Nephron (organoid): Measurements from ENCODE around the gene CPSF4L.

Source experiments
- H3K27ac Mint-ChIP-seq, 3 experiments: 2 replicates each; pipeline ENCODE4 v1.8.0; 2020; ENCODE audit warnings: mixed read lengths in 3 of 3, mild to moderate bottlenecking in 2 of 3, moderate library complexity in 1 of 3
- H3K27me3 Mint-ChIP-seq: 2 replicates; pipeline ENCODE4 v1.8.0; 2021; ENCODE audit warnings: low read depth, mild to moderate bottlenecking, moderate library complexity, mixed read lengths
- H3K36me3 Mint-ChIP-seq: 2 replicates; pipeline ENCODE4 v1.8.0; 2020; ENCODE audit warnings: low read depth, mixed read lengths
- H3K4me1 Mint-ChIP-seq: 2 replicates; pipeline ENCODE4 v1.8.0; 2020; ENCODE audit warnings: mixed read lengths
- H3K4me3 Mint-ChIP-seq, 3 experiments: 2 replicates each; pipeline ENCODE4 v1.8.0; 2020; ENCODE audit warnings: mild to moderate bottlenecking in 3 of 3, mixed read lengths in 3 of 3, moderate library complexity in 2 of 3
- H3K9me3 Mint-ChIP-seq: 2 replicates; pipeline ENCODE4 v1.8.0; 2020; ENCODE audit warnings: mixed read lengths
- TF ChIP-seq, protein P1 (sequence below), 3 experiments: fragments of 200-600 bp; sonication (generic); IDR thresholded peaks; one replicate each; pipeline ENCODE4 v1.5.0; 2021; ENCODE audit warnings: antibody characterized with exemption in 3 of 3; ENCODE audit not compliant: unreplicated experiment in 3 of 3

Gene CPSF4L

DNA sequence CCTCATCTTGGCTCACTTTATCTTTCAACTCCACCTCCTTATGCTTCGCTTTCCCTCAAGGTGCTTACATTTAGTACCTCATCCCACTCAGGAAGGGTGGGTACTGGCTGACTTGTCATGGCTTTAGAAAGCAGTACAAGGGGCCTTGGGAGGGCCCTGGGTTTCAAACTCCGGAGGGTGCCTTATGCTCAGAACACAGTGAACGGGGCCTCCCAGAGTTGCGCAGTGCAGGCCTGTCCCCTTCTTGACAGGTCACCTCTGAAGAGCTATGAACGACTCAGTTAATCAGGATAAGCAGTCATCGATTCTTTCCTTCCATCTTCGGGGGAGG, 62.8 kb downstream of the CPSF4L start:
- H3K36me3 Mint-ChIP-seq: peaks cover 79% of the 10 kb centered on the region
- no peak overlapping the region for H3K27ac Mint-ChIP-seq
- peaks cover 3% of the 10 kb centered on the region for H3K27me3 Mint-ChIP-seq
- peaks cover 17% of the 10 kb centered on the region for H3K4me1 Mint-ChIP-seq
- TF ChIP-seq, protein P1, sequence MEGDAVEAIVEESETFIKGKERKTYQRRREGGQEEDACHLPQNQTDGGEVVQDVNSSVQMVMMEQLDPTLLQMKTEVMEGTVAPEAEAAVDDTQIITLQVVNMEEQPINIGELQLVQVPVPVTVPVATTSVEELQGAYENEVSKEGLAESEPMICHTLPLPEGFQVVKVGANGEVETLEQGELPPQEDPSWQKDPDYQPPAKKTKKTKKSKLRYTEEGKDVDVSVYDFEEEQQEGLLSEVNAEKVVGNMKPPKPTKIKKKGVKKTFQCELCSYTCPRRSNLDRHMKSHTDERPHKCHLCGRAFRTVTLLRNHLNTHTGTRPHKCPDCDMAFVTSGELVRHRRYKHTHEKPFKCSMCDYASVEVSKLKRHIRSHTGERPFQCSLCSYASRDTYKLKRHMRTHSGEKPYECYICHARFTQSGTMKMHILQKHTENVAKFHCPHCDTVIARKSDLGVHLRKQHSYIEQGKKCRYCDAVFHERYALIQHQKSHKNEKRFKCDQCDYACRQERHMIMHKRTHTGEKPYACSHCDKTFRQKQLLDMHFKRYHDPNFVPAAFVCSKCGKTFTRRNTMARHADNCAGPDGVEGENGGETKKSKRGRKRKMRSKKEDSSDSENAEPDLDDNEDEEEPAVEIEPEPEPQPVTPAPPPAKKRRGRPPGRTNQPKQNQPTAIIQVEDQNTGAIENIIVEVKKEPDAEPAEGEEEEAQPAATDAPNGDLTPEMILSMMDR (IDR thresholded peaks at IDR 0.05; ENCODE audit: unreplicated experiment in 3 of 3): no peak
- no peak overlapping the region for H3K4me3 Mint-ChIP-seq
- H3K9me3 Mint-ChIP-seq: no peaks in the 10 kb centered on the region
